H9 (cell line): ENCODE results near the gene CACNB3. TPM values are rescaled to one million over a fixed set of nuclear protein-coding genes. Genes with fewer than 3 reads are reported as not detected.

Source experiments
- DNase-seq: peaks from one replicate; pipeline ENCODE4 v3.0.0-alpha.2; 2017
- H2AFZ ChIP-seq: one replicate; pipeline ENCODE4 v1.6.1; 2013; ENCODE audit warnings: mild to moderate bottlenecking, low read length, control low read depth, moderate library complexity
- H2AK5ac ChIP-seq: 2 replicates; pipeline ENCODE4 v1.6.1; 2013; ENCODE audit warnings: low read length, control low read depth, mixed read lengths; ENCODE audit not compliant: insufficient read length
- H2BK120ac ChIP-seq: one replicate; pipeline ENCODE4 v1.6.1; 2013; ENCODE audit warnings: low read depth, mild to moderate bottlenecking, low read length, control low read depth, inconsistent platforms; ENCODE audit not compliant: poor library complexity, severe bottlenecking
- H2BK12ac ChIP-seq: 2 replicates; pipeline ENCODE4 v1.6.1; 2013; ENCODE audit warnings: low read length, control low read depth, mixed read lengths, low read depth; ENCODE audit not compliant: insufficient read length
- H2BK15ac ChIP-seq: 2 replicates; pipeline ENCODE4 v1.6.1; 2013; ENCODE audit warnings: low read depth, low read length, control low read depth
- H2BK20ac ChIP-seq: one replicate; pipeline ENCODE4 v1.6.1; 2013; ENCODE audit warnings: low read depth, mild to moderate bottlenecking, low read length, control low read depth, inconsistent platforms; ENCODE audit not compliant: poor library complexity, severe bottlenecking
- H2BK5ac ChIP-seq: 2 replicates; pipeline ENCODE4 v1.6.1; 2013; ENCODE audit warnings: low read length, control low read depth, mixed read lengths; ENCODE audit not compliant: insufficient read length
- H3K14ac ChIP-seq: 2 replicates; pipeline ENCODE4 v1.6.1; 2013; ENCODE audit warnings: low read length, control low read depth; ENCODE audit not compliant: insufficient read depth
- H3K18ac ChIP-seq: 2 replicates; pipeline ENCODE4 v1.6.1; 2013; ENCODE audit warnings: low read depth, mild to moderate bottlenecking, mixed read lengths, low read length, control low read depth; ENCODE audit not compliant: insufficient read length
- H3K23ac ChIP-seq: 2 replicates; pipeline ENCODE4 v1.6.1; 2013; ENCODE audit warnings: low read length, control low read depth, mixed read lengths, low read depth; ENCODE audit not compliant: insufficient read length
- H3K23me2 ChIP-seq: 2 replicates; pipeline ENCODE4 v1.6.1; 2013; ENCODE audit warnings: low read depth, mild to moderate bottlenecking, mixed read lengths, low read length, control low read depth; ENCODE audit not compliant: insufficient read length, poor library complexity, severe bottlenecking
- H3K27ac ChIP-seq: 2 replicates; pipeline ENCODE4 v1.5.1; 2013; ENCODE audit warnings: low read length, control low read depth, mixed read lengths, low read depth; ENCODE audit not compliant: insufficient read length
- H3K27me3 ChIP-seq: 2 replicates; pipeline ENCODE4 v1.6.1; 2013; ENCODE audit warnings: low read length, control low read depth, inconsistent platforms; ENCODE audit not compliant: insufficient read depth
- H3K4ac ChIP-seq: 2 replicates; pipeline ENCODE4 v1.6.1; 2013; ENCODE audit warnings: low read depth, mild to moderate bottlenecking, control low read depth, inconsistent platforms, low read length, moderate library complexity
- H3K4me1 ChIP-seq: 2 replicates; pipeline ENCODE4 v1.6.1; 2013; ENCODE audit warnings: low read length, control low read depth, inconsistent platforms; ENCODE audit not compliant: insufficient read depth
- H3K4me2 ChIP-seq: 2 replicates; pipeline ENCODE4 v1.6.1; 2013; ENCODE audit warnings: low read length, control low read depth, mixed read lengths; ENCODE audit not compliant: insufficient read length, insufficient read depth
- H3K56ac ChIP-seq: 2 replicates; pipeline ENCODE4 v1.6.1; 2013; ENCODE audit warnings: low read depth, mild to moderate bottlenecking, mixed read lengths, low read length, control low read depth; ENCODE audit not compliant: insufficient read length
- H3K79me1 ChIP-seq: 2 replicates; pipeline ENCODE4 v1.6.1; 2013; ENCODE audit warnings: low read depth, mild to moderate bottlenecking, moderate library complexity, low read length, control low read depth, inconsistent platforms; ENCODE audit not compliant: insufficient read depth, poor library complexity, severe bottlenecking
- H3K79me2 ChIP-seq: 2 replicates; pipeline ENCODE4 v1.6.1; 2013; ENCODE audit warnings: low read length, control low read depth, inconsistent platforms; ENCODE audit not compliant: insufficient read depth
- H3K9ac ChIP-seq: 2 replicates; pipeline ENCODE4 v1.6.1; 2013; ENCODE audit warnings: low read length, control low read depth, mixed read lengths; ENCODE audit not compliant: insufficient read length; ENCODE audit errors: extremely low read depth
- H3K9me3 ChIP-seq: one replicate; pipeline ENCODE4 v1.6.1; 2013; ENCODE audit warnings: low read depth, low read length, inconsistent platforms; ENCODE audit not compliant: control insufficient read depth
- H3T11ph ChIP-seq: one replicate; pipeline ENCODE4 v1.6.1; 2013; ENCODE audit warnings: mild to moderate bottlenecking, low read length, control low read depth, inconsistent platforms
- H4K20me1 ChIP-seq: one replicate; pipeline ENCODE4 v1.6.1; 2013; ENCODE audit not compliant: control insufficient read depth, insufficient read length, insufficient read depth
- H4K5ac ChIP-seq: 2 replicates; pipeline ENCODE4 v1.6.1; 2013; ENCODE audit warnings: low read depth, mild to moderate bottlenecking, mixed read lengths, low read length, control low read depth; ENCODE audit not compliant: insufficient read length
- H4K8ac ChIP-seq: replicated peaks from 2 replicates; pipeline ENCODE4 v1.6.1; 2013; ENCODE audit warnings: low read length, control low read depth, mixed read lengths, low read depth; ENCODE audit not compliant: insufficient read length
- H4K91ac ChIP-seq: 2 replicates; pipeline ENCODE4 v1.6.1; 2013; ENCODE audit warnings: low read depth, mild to moderate bottlenecking, moderate library complexity, mixed read lengths, low read length, control low read depth; ENCODE audit not compliant: insufficient read length
- H3K27ac Mint-ChIP-seq, 3 experiments: 2 replicates in 2 of 3; 3 replicates in 1 of 3; pipeline ENCODE4 v1.8.0; 2020 to 2021; ENCODE audit warnings: mixed read lengths in 3 of 3, mild to moderate bottlenecking in 1 of 3, moderate library complexity in 1 of 3
- H3K27me3 Mint-ChIP-seq: 2 replicates; pipeline ENCODE4 v1.8.0; 2021; ENCODE audit warnings: low read depth, mild to moderate bottlenecking, moderate library complexity, mixed read lengths
- H3K36me3 Mint-ChIP-seq, 3 experiments: 2 replicates in 2 of 3; 3 replicates in 1 of 3; pipeline ENCODE4 v1.8.0; 2020 to 2021; ENCODE audit warnings: low read depth in 3 of 3, mixed read lengths in 3 of 3; ENCODE audit not compliant: insufficient read depth in 1 of 3
- H3K4me1 Mint-ChIP-seq, 2 experiments: 2 replicates each; pipeline ENCODE4 v1.8.0; 2020; ENCODE audit warnings: mixed read lengths in 2 of 2
- H3K4me3 Mint-ChIP-seq, 2 experiments: 2 replicates in 1 of 2; 3 replicates in 1 of 2; pipeline ENCODE4 v1.8.0; 2020 to 2021; ENCODE audit warnings: mild to moderate bottlenecking in 2 of 2, mixed read lengths in 2 of 2, moderate library complexity in 1 of 2
- H3K9me3 Mint-ChIP-seq, 2 experiments: 2 replicates in 1 of 2; 3 replicates in 1 of 2; pipeline ENCODE4 v1.8.0; 2020; ENCODE audit warnings: mild to moderate bottlenecking in 2 of 2, mixed read lengths in 2 of 2, moderate library complexity in 1 of 2
- WGBS: extraction: QIAGEN DNeasy Blood & Tissue Kit; methylation state at CpG from one replicate; pipeline ENCODE4 v1.1.7; 2013; ENCODE audit warnings: missing lambda C conversion rate, low lambda C conversion rate, mixed read lengths; ENCODE audit not compliant: insufficient read length; ENCODE audit errors: extremely low coverage; 5-methylcytosine and 5-hydroxymethylcytosine counted together
- total RNA-seq: library from RNA; stranded (reverse); gene quantifications from 2 replicates; pipeline ENCODE4 v1.2.1, GENCODE V29; 2021
- TF ChIP-seq, protein P1 (sequence below): fragments of 200-600 bp; sonication (generic); conservative IDR thresholded peaks from 3 replicates; pipeline ENCODE4 v1.8.0; 2021; ENCODE audit warnings: antibody characterized with exemption, mild to moderate bottlenecking

The CACNB3 gene
- total RNA-seq, 1 experiment from 2014 or later, result 35.1 TPM

DNA sequence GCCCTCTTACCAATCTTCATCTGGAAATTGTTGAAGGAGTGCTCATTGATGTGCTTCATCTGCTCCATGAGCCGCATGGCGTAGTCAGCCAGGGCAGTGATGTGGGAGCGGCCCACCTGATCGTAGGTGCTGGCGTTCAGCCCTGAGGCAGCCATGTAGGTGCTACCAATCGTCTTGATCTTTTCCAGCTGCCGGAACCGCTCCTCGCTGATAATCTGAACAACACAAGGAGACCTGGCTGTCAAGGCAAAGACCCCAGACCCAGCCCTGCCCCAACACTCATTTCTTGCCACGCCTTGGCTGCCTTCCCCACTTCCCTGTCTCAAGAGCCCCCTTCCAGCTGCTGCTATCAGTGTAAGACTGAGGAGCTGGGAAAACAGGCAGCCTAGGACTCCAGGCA lies 47.5 kb upstream of the CACNB3 start:
- Histone ChIP-seq H3T11ph (no peak overlapping the region), H2AFZ (no peak overlapping the region), H3K4me2 (no peak overlapping the region), H3K23ac (no peak overlapping the region), H3K23me2 (no peaks in the 10 kb centered on the region), H3K27me3 (no peaks in the 10 kb centered on the region), H3K14ac (no peak overlapping the region), H4K8ac (no peak overlapping the region), H4K91ac (no peak overlapping the region), H2BK5ac (no peak overlapping the region), H3K56ac (no peak overlapping the region), H2BK12ac (no peak overlapping the region), H3K9ac (no peak overlapping the region), H3K27ac (no peak overlapping the region), H4K20me1 (no peaks in the 10 kb centered on the region), H3K4ac (no peak overlapping the region), H2AK5ac (no peak overlapping the region), H2BK15ac (no peak overlapping the region), H2BK120ac (no peak overlapping the region), H3K79me1 (no peaks in the 10 kb centered on the region), H4K5ac (no peak overlapping the region), H3K9me3 (no peaks in the 10 kb centered on the region), H2BK20ac (no peak overlapping the region), H3K79me2 (no peaks in the 10 kb centered on the region), H3K18ac (no peak overlapping the region), H3K4me1 (no peaks in the 10 kb centered on the region)
- H3K4me3 Mint-ChIP-seq, result no peak overlapping the region
- TF ChIP-seq, protein P1, sequence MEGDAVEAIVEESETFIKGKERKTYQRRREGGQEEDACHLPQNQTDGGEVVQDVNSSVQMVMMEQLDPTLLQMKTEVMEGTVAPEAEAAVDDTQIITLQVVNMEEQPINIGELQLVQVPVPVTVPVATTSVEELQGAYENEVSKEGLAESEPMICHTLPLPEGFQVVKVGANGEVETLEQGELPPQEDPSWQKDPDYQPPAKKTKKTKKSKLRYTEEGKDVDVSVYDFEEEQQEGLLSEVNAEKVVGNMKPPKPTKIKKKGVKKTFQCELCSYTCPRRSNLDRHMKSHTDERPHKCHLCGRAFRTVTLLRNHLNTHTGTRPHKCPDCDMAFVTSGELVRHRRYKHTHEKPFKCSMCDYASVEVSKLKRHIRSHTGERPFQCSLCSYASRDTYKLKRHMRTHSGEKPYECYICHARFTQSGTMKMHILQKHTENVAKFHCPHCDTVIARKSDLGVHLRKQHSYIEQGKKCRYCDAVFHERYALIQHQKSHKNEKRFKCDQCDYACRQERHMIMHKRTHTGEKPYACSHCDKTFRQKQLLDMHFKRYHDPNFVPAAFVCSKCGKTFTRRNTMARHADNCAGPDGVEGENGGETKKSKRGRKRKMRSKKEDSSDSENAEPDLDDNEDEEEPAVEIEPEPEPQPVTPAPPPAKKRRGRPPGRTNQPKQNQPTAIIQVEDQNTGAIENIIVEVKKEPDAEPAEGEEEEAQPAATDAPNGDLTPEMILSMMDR, result no peak
- H3K27ac Mint-ChIP-seq, result peak overlapping the region in 1 of 3 experiments; percentile 79; a peak in 1 of 7 replicates
- no CpG with 5 or more reads among the region's 10 CpGs for WGBS
- no peaks in the 10 kb centered on the region for H3K9me3 Mint-ChIP-seq
- peaks cover 15 to 77% (median 77%) of the 10 kb centered on the region in 3 experiments; a peak in 6 of 7 replicates for H3K36me3 Mint-ChIP-seq
- peaks cover 20 to 22% of the 10 kb centered on the region in 2 experiments for H3K4me1 Mint-ChIP-seq
- H3K27me3 Mint-ChIP-seq, result no peaks in the 10 kb centered on the region; the same call in 1 of the 2 replicates
- no peak for DNase-seq
